ENCODE results near the gene C10orf71.

The C10orf71 gene

GRCh38 chr10:49309691-49310411, 10.9 kb downstream of the C10orf71 start:
- no peak for DNase-seq
- TF ChIP-seq GATA1 (IDR thresholded peaks at IDR 0.05; ENCODE audit: low read depth, low read length) (no peak), POLR2A (IDR thresholded peaks at IDR 0.05; ENCODE audit: low read length) (no peak)

GRCh38 chr10:49310460-49310859, 11.5 kb downstream of the C10orf71 start:
- no peak for DNase-seq
- no peak for TF ChIP-seq POLR2A (IDR thresholded peaks at IDR 0.05; ENCODE audit: low read length)

- DNase-seq, result no peak
Measured at GRCh38 chr10:49310901-49311554, 12.1 kb downstream of the C10orf71 start.

GRCh38 chr10:49311555-49312236, 12.7 kb downstream of the C10orf71 start:
- DNase-seq, result no peak

More at GRCh38 chr10:49310901-49311554, 12.1 kb downstream of the C10orf71 start:
- TF ChIP-seq POLR2A (IDR thresholded peaks at IDR 0.05; ENCODE audit: low read length) (no peak), GATA1 (IDR thresholded peaks at IDR 0.05; ENCODE audit: low read depth, low read length) (no peak)

GRCh38 chr10:49312246-49312869, 13.4 kb downstream of the C10orf71 start:
- DNase-seq, result no peak
- TF ChIP-seq POLR2A (IDR thresholded peaks at IDR 0.05; ENCODE audit: low read length) (no peak), GATA1 (IDR thresholded peaks at IDR 0.05; ENCODE audit: low read depth, low read length) (no peak)

More at GRCh38 chr10:49311555-49312236, 12.7 kb downstream of the C10orf71 start:
- TF ChIP-seq POLR2A (IDR thresholded peaks at IDR 0.05; ENCODE audit: low read length) (no peak), GATA1 (IDR thresholded peaks at IDR 0.05; ENCODE audit: low read depth, low read length) (no peak)

- TF ChIP-seq GATA1 (IDR thresholded peaks at IDR 0.05; ENCODE audit: low read depth, low read length), result no peak
- no peak for TF ChIP-seq POLR2A (IDR thresholded peaks at IDR 0.05; ENCODE audit: low read length)
- no peak for DNase-seq
Measured at GRCh38 chr10:49313501-49314070, 14.6 kb downstream of the C10orf71 start.

- no peak for TF ChIP-seq GATA1 (IDR thresholded peaks at IDR 0.05; ENCODE audit: low read depth, low read length)
- no peak for TF ChIP-seq POLR2A (IDR thresholded peaks at IDR 0.05; ENCODE audit: low read length)
- DNase-seq, result no peak
Measured at GRCh38 chr10:49314806-49315205, 15.8 kb downstream of the C10orf71 start.

GRCh38 chr10:49318028-49318427, 19.1 kb downstream of the C10orf71 start:
- no peak for TF ChIP-seq POLR2A (IDR thresholded peaks at IDR 0.05; ENCODE audit: low read length)
- TF ChIP-seq GATA1 (IDR thresholded peaks at IDR 0.05; ENCODE audit: low read depth, low read length), result no peak
- no peak for DNase-seq

GRCh38 chr10:49318755-49319154, 19.8 kb downstream of the C10orf71 start:
- DNase-seq, result no peak
- TF ChIP-seq GATA1 (IDR thresholded peaks at IDR 0.05; ENCODE audit: low read depth, low read length) (no peak), POLR2A (IDR thresholded peaks at IDR 0.05; ENCODE audit: low read length) (no peak)

- TF ChIP-seq POLR2A (IDR thresholded peaks at IDR 0.05; ENCODE audit: low read length) (no peak), GATA1 (IDR thresholded peaks at IDR 0.05; ENCODE audit: low read depth, low read length) (no peak)
- no peak for DNase-seq
Measured at GRCh38 chr10:49319206-49319605, 20.2 kb downstream of the C10orf71 start.

- no peak for DNase-seq
Measured at GRCh38 chr10:49320191-49320590, 21.2 kb downstream of the C10orf71 start.

GRCh38 chr10:49321021-49321420, 22.1 kb downstream of the C10orf71 start:
- no peak for TF ChIP-seq POLR2A (IDR thresholded peaks at IDR 0.05; ENCODE audit: low read length)
- no peak for TF ChIP-seq GATA1 (IDR thresholded peaks at IDR 0.05; ENCODE audit: low read depth, low read length)

More at GRCh38 chr10:49320191-49320590, 21.2 kb downstream of the C10orf71 start:
- TF ChIP-seq POLR2A (IDR thresholded peaks at IDR 0.05; ENCODE audit: low read length) (no peak), GATA1 (IDR thresholded peaks at IDR 0.05; ENCODE audit: low read depth, low read length) (no peak)

GRCh38 chr10:49322371-49323170, 23.6 kb downstream of the C10orf71 start:
- DNase-seq, result no peak
- TF ChIP-seq GATA1 (IDR thresholded peaks at IDR 0.05; ENCODE audit: low read depth, low read length), result no peak

More at GRCh38 chr10:49321021-49321420, 22.1 kb downstream of the C10orf71 start:
- DNase-seq, result no peak

All from erythroblast (primary cell).